Neural cell (in vitro differentiated cells): Measurements from ENCODE around the gene TSKU.

Source experiments
- CTCF ChIP-seq: fragments of 450-650 bp; IDR thresholded peaks from 2 replicates; pipeline ENCODE4 v1.5.1; 2014; ENCODE audit warnings: antibody characterized with exemption, mild to moderate bottlenecking, moderate library complexity; ENCODE audit not compliant: poor library complexity, severe bottlenecking
- EP300 ChIP-seq: fragments of 450-650 bp; conservative IDR thresholded peaks from 2 replicates; pipeline ENCODE4 v1.6.1; 2014; ENCODE audit warnings: antibody characterized with exemption, mild to moderate bottlenecking, moderate library complexity; ENCODE audit not compliant: poor library complexity, severe bottlenecking
- EZH2 ChIP-seq: fragments of 200-600, 300-800 bp; shearing (Covaris generic), sonication (generic); IDR thresholded peaks from 2 replicates; pipeline ENCODE4 v1.6.1; 2014; ENCODE audit warnings: antibody characterized with exemption, low read length, borderline replicate concordance, mild to moderate bottlenecking; ENCODE audit not compliant: insufficient read depth, poor library complexity, severe bottlenecking
- POLR2AphosphoS5 ChIP-seq: IDR thresholded peaks from 2 replicates; pipeline ENCODE4 v1.6.1; 2012
- REST ChIP-seq: IDR thresholded peaks from 2 replicates; pipeline ENCODE4 v1.6.1; 2012; ENCODE audit warnings: borderline replicate concordance
- SMC3 ChIP-seq: fragments of 450-650 bp; conservative IDR thresholded peaks from 2 replicates; pipeline ENCODE4 v1.6.1; 2014; ENCODE audit warnings: antibody characterized with exemption, mild to moderate bottlenecking, moderate library complexity; ENCODE audit not compliant: poor library complexity
- TAF1 ChIP-seq: IDR thresholded peaks from 2 replicates; pipeline ENCODE4 v1.6.1; 2012; ENCODE audit warnings: low read depth

- TF ChIP-seq CTCF (no peak), POLR2AphosphoS5 (no peak), REST (no peak), EZH2 (no peak), EP300 (no peak), TAF1 (no peak), SMC3 (no peak)
Measured at GRCh38 chr11:76756341-76756741, 26.8 kb upstream of the TSKU start.
